Choroid plexus epithelial cell (primary cell): ENCODE data around the gene RBM15.

ENCODE experiments used
- DNase-seq: peaks from one replicate; pipeline ENCODE4 v3.0.0-alpha.2; 2010; ENCODE audit warnings: low read depth
- H3K4me3 ChIP-seq: 2 replicates; pipeline ENCODE4 v1.5.1; 2011; ENCODE audit warnings: low read depth, mild to moderate bottlenecking, control low read depth, low read length, moderate library complexity
- TF ChIP-seq, protein P1 (sequence below): conservative IDR thresholded peaks from 2 replicates; pipeline ENCODE4 v1.5.1; 2011; ENCODE audit warnings: low read depth, mild to moderate bottlenecking, control low read depth, inconsistent platforms, low read length, moderate library complexity

RBM15 gene

GRCh38 chr1:110394493-110394820 is 55.3 kb downstream of the RBM15 start:
- TF ChIP-seq, protein P1, sequence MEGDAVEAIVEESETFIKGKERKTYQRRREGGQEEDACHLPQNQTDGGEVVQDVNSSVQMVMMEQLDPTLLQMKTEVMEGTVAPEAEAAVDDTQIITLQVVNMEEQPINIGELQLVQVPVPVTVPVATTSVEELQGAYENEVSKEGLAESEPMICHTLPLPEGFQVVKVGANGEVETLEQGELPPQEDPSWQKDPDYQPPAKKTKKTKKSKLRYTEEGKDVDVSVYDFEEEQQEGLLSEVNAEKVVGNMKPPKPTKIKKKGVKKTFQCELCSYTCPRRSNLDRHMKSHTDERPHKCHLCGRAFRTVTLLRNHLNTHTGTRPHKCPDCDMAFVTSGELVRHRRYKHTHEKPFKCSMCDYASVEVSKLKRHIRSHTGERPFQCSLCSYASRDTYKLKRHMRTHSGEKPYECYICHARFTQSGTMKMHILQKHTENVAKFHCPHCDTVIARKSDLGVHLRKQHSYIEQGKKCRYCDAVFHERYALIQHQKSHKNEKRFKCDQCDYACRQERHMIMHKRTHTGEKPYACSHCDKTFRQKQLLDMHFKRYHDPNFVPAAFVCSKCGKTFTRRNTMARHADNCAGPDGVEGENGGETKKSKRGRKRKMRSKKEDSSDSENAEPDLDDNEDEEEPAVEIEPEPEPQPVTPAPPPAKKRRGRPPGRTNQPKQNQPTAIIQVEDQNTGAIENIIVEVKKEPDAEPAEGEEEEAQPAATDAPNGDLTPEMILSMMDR = no peak
- no peak overlapping the region for H3K4me3 ChIP-seq
- no peak for DNase-seq
